ENCODE data around the gene ERCC8. TPM values are rescaled to one million over a fixed set of nuclear protein-coding genes. Genes with fewer than 3 reads are reported as not detected.

Gene ERCC8
- total and polyA plus RNA-seq, 2 of the 8 experiments (the other 6 are each of a cell fraction or from before 2014, with no cell fraction given), result 17.3 TPM

- peaks cover 0 to 1% (median 0%) of the 10 kb centered on the region in 4 experiments; a peak in 1 of 7 replicates for H3K27me3 ChIP-seq (replicated peaks in 1 of 4; ENCODE audit: control insufficient read depth in 3 of 4, extremely low read depth in 1 of 4, insufficient read depth in 3 of 4, low read length in 3 of 4)
- H3K9me3 ChIP-seq (ENCODE audit: insufficient read depth in 2 of 2, low read depth in 1 of 2, low read length in 1 of 2), result peaks cover 0 to 5% of the 10 kb centered on the region in 2 experiments; a peak in 1 of 4 replicates
- no peak overlapping the region for H3K4me3 ChIP-seq (ENCODE audit: extremely low read depth in 1 of 4, insufficient read depth in 2 of 4, low read depth in 3 of 4, low read length in 4 of 4)
- H3K4me2 ChIP-seq (ENCODE audit: insufficient read depth in 1 of 2, low read depth in 2 of 2, low read length in 2 of 2), result no peak overlapping the region
- no peak for TF ChIP-seq ASH2L (IDR thresholded peaks at IDR 0.05; ENCODE audit: low read length)
- CTCF ChIA-PET (ENCODE audit: partially characterized antibody), result interaction anchor here (0.8 to 1.3 kb wide), 2 partner anchors 18 to 107 kb away, joined by 3 read pairs; no protein-coding TSS in a partner anchor
- H3K36me3 ChIP-seq (ENCODE audit: control insufficient read depth in 2 of 4, insufficient read depth in 4 of 4, low read length in 3 of 4), result no peaks in the 10 kb centered on the region
- H4K20me1 ChIP-seq (replicated peaks in 1 of 2; ENCODE audit: control insufficient read depth in 1 of 2, insufficient read depth in 2 of 2, low read length in 2 of 2), result no peaks in the 10 kb centered on the region
- H2BK5ac ChIP-seq (ENCODE audit: low read depth, low read length), result no peak overlapping the region
- no peak overlapping the region for H2BK12ac ChIP-seq (ENCODE audit: low read depth, low read length)
- FAIRE-seq (no peak), DNase-seq (ENCODE audit: low read depth in 1 of 2, low spot score in 2 of 2) (no peak)
- H3K14ac ChIP-seq (ENCODE audit: insufficient read length), result no peak overlapping the region
- no peak overlapping the region for H2AFZ ChIP-seq (ENCODE audit: low read length)
- WGBS, 2 experiments (ENCODE audit: extremely low coverage in 1 of 2, insufficient coverage in 1 of 2, insufficient read length in 1 of 2, insufficient replicate concordance in 2 of 2, low coverage in 1 of 2, low lambda C conversion rate in 2 of 2, missing lambda C conversion rate in 1 of 2), result 80% methylated on average over 1 of the region's 1 CpG; no CpG with 5 or more reads in 1 of the 2 experiments
- peaks cover 0 to 3% of the 10 kb centered on the region in 2 experiments; a peak in 2 of 4 replicates for H3K79me2 ChIP-seq (ENCODE audit: control insufficient read depth in 1 of 2, insufficient read depth in 2 of 2, low read length in 2 of 2)
- no peak overlapping the region for H2BK120ac ChIP-seq (replicated peaks; ENCODE audit: low read depth, low read length)
- H4K8ac ChIP-seq (ENCODE audit: extremely low read depth, insufficient read depth, low read length), result no peak overlapping the region
- no peak overlapping the region for H4K91ac ChIP-seq (replicated peaks; ENCODE audit: insufficient read length, low read length)
- no peak overlapping the region for H4K5ac ChIP-seq (ENCODE audit: insufficient read length, low read depth, low read length)
- H3K27ac ChIP-seq (ENCODE audit: low read depth, low read length), result no peak overlapping the region
- no peak overlapping the region for H2AK5ac ChIP-seq (ENCODE audit: low read depth, low read length)
- no peaks in the 10 kb centered on the region for H3K79me1 ChIP-seq (ENCODE audit: low read depth, low read length)
- POLR2A ChIA-PET (ENCODE audit: partially characterized antibody), result interaction anchor here (1.0 kb wide), 1 partner anchor 11 kb away, joined by 3 read pairs; no protein-coding TSS in a partner anchor
- H3K4me1 ChIP-seq (replicated peaks in 1 of 4; ENCODE audit: control insufficient read depth in 3 of 4, insufficient read depth in 4 of 4, low read length in 3 of 4), result no peaks in the 10 kb centered on the region
- H3K56ac ChIP-seq (replicated peaks; ENCODE audit: insufficient read length, low read depth, low read length), result no peak overlapping the region
- no peak overlapping the region for H3K23ac ChIP-seq (ENCODE audit: insufficient read length)
- H3K4ac ChIP-seq (replicated peaks; ENCODE audit: insufficient read length, low read depth, low read length), result no peak overlapping the region
- H2BK15ac ChIP-seq (ENCODE audit: low read length), result no peak overlapping the region
- H3K23me2 ChIP-seq (ENCODE audit: low read depth, low read length), result no peaks in the 10 kb centered on the region
- no peak overlapping the region for H3K18ac ChIP-seq (ENCODE audit: extremely low read depth, low read length)
- H2BK20ac ChIP-seq (ENCODE audit: low read length), result no peak overlapping the region
- H3K9ac ChIP-seq (replicated peaks in 1 of 4; ENCODE audit: extremely low read depth in 1 of 4, low read depth in 3 of 4, low read length in 3 of 4), result no peak overlapping the region
These were observed 34.1 kb upstream of the ERCC8 start for GRCh38 chr5:60978968-60979367.
